KMS-11 (cell line): ENCODE results near the gene TOLLIP.

Source experiments
- H2AFZ ChIP-seq: fragments of 200-600 bp; sonication (generic); 2 replicates; pipeline ENCODE4 v1.6.1; 2016; ENCODE audit warnings: antibody characterized with exemption, mixed run types, low read depth
- H3K27ac ChIP-seq: fragments of 200-600 bp; sonication (generic); 2 replicates; pipeline ENCODE4 v1.6.1; 2016; ENCODE audit warnings: mild to moderate bottlenecking, mixed run types
- H3K27me3 ChIP-seq: fragments of 200-600 bp; sonication (generic); 2 replicates; pipeline ENCODE4 v1.6.1; 2017; ENCODE audit warnings: mild to moderate bottlenecking, low read depth, mixed run types, moderate library complexity; ENCODE audit not compliant: insufficient read depth
- H3K36me3 ChIP-seq: fragments of 200-600 bp; sonication (generic); 2 replicates; pipeline ENCODE4 v1.6.1; 2017; ENCODE audit warnings: mild to moderate bottlenecking, mixed run types; ENCODE audit not compliant: insufficient read depth
- H3K4me1 ChIP-seq: fragments of 200-600 bp; sonication (generic); 2 replicates; pipeline ENCODE4 v1.6.1; 2016; ENCODE audit warnings: mild to moderate bottlenecking, low read depth, mixed run types; ENCODE audit not compliant: poor library complexity, severe bottlenecking
- H3K4me2 ChIP-seq: fragments of 200-600 bp; sonication (generic); 2 replicates; pipeline ENCODE4 v1.7.0; 2016; ENCODE audit warnings: mild to moderate bottlenecking, mixed run types
- H3K4me3 ChIP-seq: fragments of 200-600 bp; sonication (generic); IDR thresholded peaks from 2 replicates; pipeline ENCODE4 v1.6.1; 2017; ENCODE audit warnings: low read depth, low read length, mixed read lengths; ENCODE audit not compliant: insufficient read depth
- H3K79me2 ChIP-seq: fragments of 200-600 bp; sonication (generic); 2 replicates; pipeline ENCODE4 v1.6.1; 2016; ENCODE audit warnings: low read depth, mixed run types; ENCODE audit not compliant: insufficient read depth
- H3K9ac ChIP-seq: fragments of 200-600 bp; sonication (generic); 2 replicates; pipeline ENCODE4 v1.6.1; 2016; ENCODE audit warnings: mild to moderate bottlenecking, mixed run types
- H4K20me1 ChIP-seq: fragments of 200-600 bp; sonication (generic); 2 replicates; pipeline ENCODE4 v1.6.1; 2016; ENCODE audit warnings: mild to moderate bottlenecking, mixed run types; ENCODE audit not compliant: insufficient read depth
- CTCF ChIP-seq: fragments of 200-600 bp; sonication (generic); conservative IDR thresholded peaks from 2 replicates; pipeline ENCODE4 v1.6.1; 2017; ENCODE audit warnings: low read depth, mild to moderate bottlenecking, antibody characterized with exemption, low read length, moderate library complexity, mixed read lengths

TOLLIP gene

GRCh38 chr11:1306186-1307162 is 3.0 kb downstream of the TOLLIP start:
- Histone ChIP-seq H4K20me1 (no peaks in the 10 kb centered on the region), H3K36me3 (no peaks in the 10 kb centered on the region), H2AFZ (no peak overlapping the region), H3K4me1 (peaks cover 9% of the 10 kb centered on the region), H3K4me3 (no peak overlapping the region), H3K9ac (no peak overlapping the region), H3K27me3 (no peaks in the 10 kb centered on the region), H3K27ac (no peak overlapping the region), H3K79me2 (no peaks in the 10 kb centered on the region; the same call in 1 of the 2 replicates), H3K4me2 (no peak overlapping the region)
- no peak for TF ChIP-seq CTCF

- Histone ChIP-seq H3K27me3 (no peaks in the 10 kb centered on the region), H3K36me3 (no peaks in the 10 kb centered on the region), H3K27ac (no peak overlapping the region), H4K20me1 (no peaks in the 10 kb centered on the region), H2AFZ (no peak overlapping the region), H3K4me2 (no peak overlapping the region), H3K9ac (no peak overlapping the region), H3K4me3 (no peak overlapping the region), H3K79me2 (no peaks in the 10 kb centered on the region; the same call in 1 of the 2 replicates), H3K4me1 (peaks cover 9% of the 10 kb centered on the region)
- no peak for TF ChIP-seq CTCF
Measured at GRCh38 chr11:1305501-1306056, 3.9 kb downstream of the TOLLIP start.

- Histone ChIP-seq H3K36me3 (no peaks in the 10 kb centered on the region), H2AFZ (no peak overlapping the region), H3K79me2 (no peaks in the 10 kb centered on the region; the same call in 1 of the 2 replicates), H4K20me1 (no peaks in the 10 kb centered on the region), H3K4me2 (no peak overlapping the region), H3K4me1 (peaks cover 7% of the 10 kb centered on the region), H3K9ac (no peak overlapping the region), H3K4me3 (no peak overlapping the region), H3K27me3 (no peaks in the 10 kb centered on the region), H3K27ac (no peak overlapping the region)
- TF ChIP-seq CTCF: no peak
Measured at GRCh38 chr11:1305063-1305495, 4.4 kb downstream of the TOLLIP start.

GRCh38 chr11:1304380-1304779 is 5.1 kb downstream of the TOLLIP start:
- no peak overlapping the region for H3K4me3 ChIP-seq
- H2AFZ ChIP-seq: no peak overlapping the region
- H3K27ac ChIP-seq: no peak overlapping the region
- H3K27me3 ChIP-seq: no peaks in the 10 kb centered on the region
- no peak for TF ChIP-seq CTCF
- no peak overlapping the region for H3K9ac ChIP-seq
- H3K36me3 ChIP-seq: no peaks in the 10 kb centered on the region
- no peaks in the 10 kb centered on the region for H4K20me1 ChIP-seq
- H3K79me2 ChIP-seq: no peaks in the 10 kb centered on the region; the same call in 1 of the 2 replicates
- H3K4me2 ChIP-seq: no peak overlapping the region
- H3K4me1 ChIP-seq: peaks cover 5% of the 10 kb centered on the region
